CD4-positive, alpha-beta T cell (primary cell): ENCODE data around the gene FSCN2. TPM values are rescaled to one million over a fixed set of nuclear protein-coding genes. Genes with fewer than 3 reads are reported as not detected.

Experiments
- ATAC-seq: fragments of 200-7000 bp; cut with Tn5 transposase; one replicate; pipeline ENCODE4 v1.10.0; 2022; ENCODE audit warnings: mild to moderate bottlenecking; ENCODE audit not compliant: poor library complexity
- CTCF ChIA-PET: fragments of 350-600 bp; sonication (Branson Sonifier 250); formaldehyde crosslinking; loops from one replicate; lab custom pipeline; 2021; ENCODE audit warnings: antibody characterized with exemption, inconsistent platforms; lab: Charles Lee
- POLR2A ChIA-PET: fragments of 350-600 bp; sonication (Branson Sonifier 250); formaldehyde crosslinking; loops from one replicate; lab custom pipeline; 2021; ENCODE audit warnings: antibody characterized with exemption, inconsistent platforms; lab: Charles Lee
- DNase-seq, 14 experiments: peaks; one replicate each; pipeline ENCODE4 v3.0.0-alpha.2; 2013 to 2020; ENCODE audit warnings: mixed read lengths in 2 of 14
- H3K27ac ChIP-seq, 2 donors: one replicate each; pipeline versions ENCODE4 v1.5.1 to v1.7.0; 2013; ENCODE audit warnings: low read length in 2 of 2, low read depth in 1 of 2, mild to moderate bottlenecking in 1 of 2
- H3K27me3 ChIP-seq, 2 experiments: 1 replicate in 1 of 2; 2 replicates in 1 of 2; pipeline versions ENCODE4 v1.6.1 to v1.7.0; 2013; ENCODE audit warnings: low read length in 2 of 2, control low read depth in 1 of 2, mild to moderate bottlenecking in 1 of 2, moderate library complexity in 1 of 2; ENCODE audit not compliant: insufficient read depth in 2 of 2, control insufficient read depth in 1 of 2
- H3K36me3 ChIP-seq: one replicate; pipeline ENCODE4 v1.6.1; 2013; ENCODE audit warnings: low read length, control low read depth; ENCODE audit not compliant: insufficient read depth
- H3K4me1 ChIP-seq: one replicate; pipeline ENCODE4 v1.6.1; 2013; ENCODE audit warnings: low read length, control low read depth; ENCODE audit not compliant: insufficient read depth
- H3K4me3 ChIP-seq: one replicate; pipeline ENCODE4 v1.5.1; 2013; ENCODE audit warnings: mild to moderate bottlenecking, low read length, moderate library complexity
- H3K9me3 ChIP-seq, 2 experiments: 1 replicate in 1 of 2; 2 replicates in 1 of 2; pipeline versions ENCODE4 v1.6.1 to v1.7.0; 2013; ENCODE audit warnings: low read length in 2 of 2, mild to moderate bottlenecking in 2 of 2, control low read depth in 1 of 2, moderate library complexity in 1 of 2; ENCODE audit not compliant: control insufficient read depth in 1 of 2, insufficient read depth in 1 of 2
- H3K27ac Mint-ChIP-seq: one replicate; pipeline ENCODE4 v1.8.0; 2020; ENCODE audit warnings: mixed read lengths
- H3K27me3 Mint-ChIP-seq: one replicate; pipeline ENCODE4 v1.8.0; 2021; ENCODE audit warnings: mixed read lengths
- H3K36me3 Mint-ChIP-seq: one replicate; pipeline ENCODE4 v1.8.0; 2021; ENCODE audit warnings: low read depth, mixed read lengths
- H3K4me1 Mint-ChIP-seq: one replicate; pipeline ENCODE4 v1.8.0; 2021; ENCODE audit warnings: low read depth, mixed read lengths
- H3K4me3 Mint-ChIP-seq: one replicate; pipeline ENCODE4 v1.8.0; 2020; ENCODE audit warnings: mild to moderate bottlenecking, mixed read lengths
- H3K9me3 Mint-ChIP-seq: one replicate; pipeline ENCODE4 v1.8.0; 2020; ENCODE audit warnings: mixed read lengths
- intact Hi-C, 2 experiments: fragments of 100-400 bp; cut with DNase I in 1 of 2; cut with micrococcal nuclease in 1 of 2; formaldehyde crosslinking; loops; one replicate each; pipeline versions ENCODE4 v1.15.1 to v1.9.0; 2023 to 2025; cut with DNase I, micrococcal nuclease
- total RNA-seq, 174 experiments: library from RNA in 2 of 174; stranded (reverse) in 2 of 174; gene quantifications; one replicate each; pipeline ENCODE4 v1.2.3 and lab custom pipeline; 2021 to 2026
- TF ChIP-seq, protein P1 (sequence below): fragments of 200-600 bp; IDR thresholded peaks from one replicate; pipeline ENCODE4 v1.8.0; 2022; ENCODE audit warnings: antibody characterized with exemption, mild to moderate bottlenecking

Gene FSCN2
- total RNA-seq, 2 experiments from 2014 or later = 1.0 to 1.1 TPM

DNA sequence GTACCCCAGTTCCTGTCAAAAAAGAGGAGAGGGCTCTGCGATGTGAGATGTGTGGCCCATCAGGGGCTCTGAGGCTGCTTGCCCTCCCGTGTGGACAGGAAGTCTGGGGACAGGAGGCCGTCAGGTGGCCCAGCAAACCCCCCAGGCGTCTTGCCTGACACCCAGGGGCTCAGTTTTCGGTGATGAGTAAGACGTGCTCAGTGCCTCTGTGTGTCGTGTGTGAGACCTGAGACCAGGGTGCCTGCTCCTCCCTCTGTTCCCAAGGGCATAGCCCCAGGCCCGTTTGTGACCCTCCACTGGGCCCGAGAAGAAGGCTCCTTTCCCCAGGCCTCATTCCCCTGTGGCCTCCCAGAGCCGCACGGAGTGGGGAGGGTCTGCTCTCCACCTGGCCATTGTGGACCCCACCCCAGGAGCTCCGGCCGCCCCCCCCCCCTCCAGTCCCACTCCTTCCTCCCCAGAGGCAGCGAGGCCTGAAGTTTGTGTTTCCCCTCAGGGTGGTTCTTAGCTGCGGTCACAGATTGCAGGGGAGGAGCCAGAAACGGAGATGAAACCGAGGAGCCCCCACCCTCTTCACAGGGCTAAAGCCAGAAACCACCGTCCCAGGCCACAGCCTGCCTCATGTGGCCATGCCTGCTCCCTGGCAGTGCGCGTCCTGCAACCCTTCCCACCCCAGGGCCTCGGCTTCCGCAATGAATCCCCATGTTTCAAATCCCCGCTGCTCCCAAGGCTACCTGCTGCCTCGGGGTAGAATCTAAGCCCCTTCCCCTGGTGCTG, 10.7 kb upstream of the FSCN2 start:
- H3K9me3 ChIP-seq = no peaks in the 10 kb centered on the region
- DNase-seq = peak in 2 of 14 experiments; percentile 39 to 55
- H3K4me3 ChIP-seq = no peak overlapping the region
- no peaks in the 10 kb centered on the region for H3K27me3 ChIP-seq
- H3K27ac ChIP-seq = peak overlapping the region in 1 of 2 donors; percentile 7
- ChIA-PET CTCF (interaction anchor here (1.2 to 1.9 kb wide), 2 partner anchors 20 to 226 kb away, joined by 4 to 8 read pairs; no protein-coding TSS in a partner anchor), POLR2A (interaction anchor here (2.6 to 9.3 kb wide), 3 partner anchors 8 to 35 kb away, joined by 15 to 93 read pairs (median 27); partner anchors contain the start of gene FAAP100)
- H3K27ac Mint-ChIP-seq = peak overlapping the region; percentile 54
- H3K4me1 Mint-ChIP-seq = peaks cover 24% of the 10 kb centered on the region
- TF ChIP-seq, protein P1, sequence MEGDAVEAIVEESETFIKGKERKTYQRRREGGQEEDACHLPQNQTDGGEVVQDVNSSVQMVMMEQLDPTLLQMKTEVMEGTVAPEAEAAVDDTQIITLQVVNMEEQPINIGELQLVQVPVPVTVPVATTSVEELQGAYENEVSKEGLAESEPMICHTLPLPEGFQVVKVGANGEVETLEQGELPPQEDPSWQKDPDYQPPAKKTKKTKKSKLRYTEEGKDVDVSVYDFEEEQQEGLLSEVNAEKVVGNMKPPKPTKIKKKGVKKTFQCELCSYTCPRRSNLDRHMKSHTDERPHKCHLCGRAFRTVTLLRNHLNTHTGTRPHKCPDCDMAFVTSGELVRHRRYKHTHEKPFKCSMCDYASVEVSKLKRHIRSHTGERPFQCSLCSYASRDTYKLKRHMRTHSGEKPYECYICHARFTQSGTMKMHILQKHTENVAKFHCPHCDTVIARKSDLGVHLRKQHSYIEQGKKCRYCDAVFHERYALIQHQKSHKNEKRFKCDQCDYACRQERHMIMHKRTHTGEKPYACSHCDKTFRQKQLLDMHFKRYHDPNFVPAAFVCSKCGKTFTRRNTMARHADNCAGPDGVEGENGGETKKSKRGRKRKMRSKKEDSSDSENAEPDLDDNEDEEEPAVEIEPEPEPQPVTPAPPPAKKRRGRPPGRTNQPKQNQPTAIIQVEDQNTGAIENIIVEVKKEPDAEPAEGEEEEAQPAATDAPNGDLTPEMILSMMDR = no peak
- no peaks in the 10 kb centered on the region for H3K9me3 Mint-ChIP-seq
- intact Hi-C loops = loop anchor here (2.0 to 10.0 kb wide), 5 partner anchors 35 to 1253 kb away; partner anchors contain the start of genes FAAP100 (in 1 of the 2), P4HB (in 1 of the 2), RNF213 (in 1 of the 2) and SLC38A10 (in 1 of the 2)
- H3K36me3 ChIP-seq = no peaks in the 10 kb centered on the region
- H3K4me3 Mint-ChIP-seq = peak overlapping the region; percentile 83
- ATAC-seq = no peak
- H3K27me3 Mint-ChIP-seq = no peaks in the 10 kb centered on the region
- peaks cover 5% of the 10 kb centered on the region for H3K36me3 Mint-ChIP-seq
- peaks cover 61% of the 10 kb centered on the region for H3K4me1 ChIP-seq

DNA sequence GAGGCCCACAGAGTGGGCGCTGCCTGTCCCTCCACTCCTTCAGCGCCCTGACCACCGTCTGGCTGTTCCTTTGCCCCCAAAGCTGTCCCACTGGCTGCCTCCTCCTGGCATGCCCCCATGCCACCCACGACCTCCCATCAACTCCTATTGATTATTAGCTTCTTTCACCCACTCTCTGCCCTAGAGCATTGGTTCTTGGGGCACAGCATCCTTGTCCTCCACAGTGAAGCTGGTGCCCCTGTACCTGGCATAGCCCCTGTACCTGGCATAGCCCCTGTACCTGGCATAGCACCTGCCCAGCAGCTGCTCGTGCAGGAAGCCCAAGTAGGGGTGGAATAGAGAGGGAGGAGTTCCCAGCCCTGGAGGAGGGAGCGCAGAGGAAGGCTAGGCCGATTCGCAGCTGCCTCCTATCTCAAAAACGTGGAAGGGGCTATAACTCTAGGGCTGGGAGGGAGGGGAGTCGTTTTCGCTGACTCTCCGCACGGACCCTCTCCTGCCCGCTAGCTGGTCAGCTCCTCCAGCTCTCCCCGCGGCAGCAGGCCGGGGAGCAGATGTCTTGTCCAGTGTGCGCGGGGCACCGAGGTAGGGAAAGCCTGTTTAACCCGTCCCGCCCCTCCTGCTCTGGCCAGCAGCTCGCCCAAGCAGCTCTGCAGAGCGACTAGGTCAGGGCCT, 9.9 kb upstream of the FSCN2 start:
- H3K4me1 Mint-ChIP-seq = peaks cover 24% of the 10 kb centered on the region
- H3K27me3 ChIP-seq = peaks cover 1 to 3% of the 10 kb centered on the region in 2 experiments
- no peak overlapping the region for H3K27ac ChIP-seq
- H3K36me3 Mint-ChIP-seq = peaks cover 4% of the 10 kb centered on the region
- H3K27ac Mint-ChIP-seq = peak overlapping the region; percentile 54
- ATAC-seq (no peak), DNase-seq (no peak)
- peak overlapping the region; percentile 24 for H3K4me3 ChIP-seq
- TF ChIP-seq, protein P1 = no peak
- H3K36me3 ChIP-seq = no peaks in the 10 kb centered on the region
- no peaks in the 10 kb centered on the region for H3K9me3 ChIP-seq
- no peaks in the 10 kb centered on the region for H3K27me3 Mint-ChIP-seq
- H3K9me3 Mint-ChIP-seq = no peaks in the 10 kb centered on the region
- POLR2A ChIA-PET = interaction anchor here (0.8 to 2.7 kb wide), 4 partner anchors 9 to 279 kb away, joined by 3 to 27 read pairs (median 10); partner anchors contain the start of genes FAAP100, NDUFAF8 and SLC38A10
- H3K4me3 Mint-ChIP-seq = peak overlapping the region; percentile 83
- H3K4me1 ChIP-seq = peaks cover 58% of the 10 kb centered on the region
- intact Hi-C loops = loop anchor here (2.0 to 10.0 kb wide), 5 partner anchors 35 to 1253 kb away; partner anchors contain the start of genes FAAP100 (in 1 of the 2), P4HB (in 1 of the 2), RNF213 (in 1 of the 2) and SLC38A10 (in 1 of the 2)
- CTCF ChIA-PET = interaction anchor here (0.9 to 2.2 kb wide), 7 partner anchors 7 to 227 kb away, joined by 4 to 24 read pairs (median 7); partner anchors contain the start of gene FAAP100

DNA sequence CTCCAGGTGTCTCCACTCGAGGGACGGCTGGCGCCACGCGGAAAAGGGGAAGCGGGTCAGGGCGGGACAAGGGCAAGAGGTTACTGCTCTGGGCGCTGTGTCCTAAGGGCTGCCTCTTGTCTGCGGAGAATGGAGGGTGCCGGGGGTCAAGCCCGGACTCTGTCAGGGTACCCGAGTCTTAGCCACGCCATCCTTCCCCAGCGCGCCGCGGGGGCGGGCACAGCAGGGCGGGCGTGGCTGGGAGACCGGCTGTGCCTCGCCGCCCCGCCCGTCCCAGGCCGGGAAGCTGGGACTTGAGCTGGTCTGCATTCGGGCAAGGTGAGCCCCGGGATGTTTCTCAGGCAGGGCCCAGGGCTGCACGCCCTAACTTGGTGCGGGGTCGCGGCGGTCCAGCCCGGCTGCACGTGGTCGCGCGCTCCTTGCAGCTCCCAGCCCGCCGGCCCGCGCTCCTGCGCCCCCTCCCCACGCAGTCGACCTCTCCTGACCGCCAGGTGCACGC, 9.3 kb upstream of the FSCN2 start:
- TF ChIP-seq, protein P1 = no peak
- H3K4me1 Mint-ChIP-seq = peaks cover 24% of the 10 kb centered on the region
- no peaks in the 10 kb centered on the region for H3K36me3 Mint-ChIP-seq

More for the DNA sequence above, 9.3 kb upstream of the FSCN2 start:
- no peaks in the 10 kb centered on the region for H3K27me3 Mint-ChIP-seq
- peaks cover 0 to 3% of the 10 kb centered on the region in 2 experiments for H3K9me3 ChIP-seq
- H3K4me3 ChIP-seq = peak overlapping the region; percentile 24
- H3K27ac ChIP-seq = no peak overlapping the region
- no peaks in the 10 kb centered on the region for H3K36me3 ChIP-seq
- DNase-seq (peak in 4 of 14 experiments; percentile 24 to 54 (median 42)), ATAC-seq (peak; percentile 10)
- peaks cover 52% of the 10 kb centered on the region for H3K4me1 ChIP-seq
- CTCF ChIA-PET = interaction anchor here (0.7 to 2.2 kb wide), 15 partner anchors 8 to 230 kb away, joined by 3 to 24 read pairs (median 5); partner anchors contain the start of gene FAAP100
- no peaks in the 10 kb centered on the region for H3K9me3 Mint-ChIP-seq
- peaks cover 7 to 8% of the 10 kb centered on the region in 2 experiments for H3K27me3 ChIP-seq
- POLR2A ChIA-PET = interaction anchor here (0.6 to 2.7 kb wide), 7 partner anchors 9 to 279 kb away, joined by 3 to 27 read pairs (median 4); partner anchors contain the start of genes FAAP100, NDUFAF8 and SLC38A10
- intact Hi-C loops = loop anchor here (1.0 to 10.0 kb wide), 7 partner anchors 32 to 1254 kb away; partner anchors contain the start of genes FAAP100 (in 1 of the 2), P4HB (in 1 of the 2), RNF213 (in 1 of the 2) and SLC38A10 (in 1 of the 2)
- H3K4me3 Mint-ChIP-seq = no peak overlapping the region
- H3K27ac Mint-ChIP-seq = peak overlapping the region; percentile 54
